H9 (cell line): ENCODE data around the gene PGM3. TPM values are rescaled to one million over a fixed set of nuclear protein-coding genes. Genes with fewer than 3 reads are reported as not detected.

Experiments
- DNase-seq: peaks from one replicate; pipeline ENCODE4 v3.0.0-alpha.2; 2017
- H2AFZ ChIP-seq: one replicate; pipeline ENCODE4 v1.6.1; 2013; ENCODE audit warnings: mild to moderate bottlenecking, low read length, control low read depth, moderate library complexity
- H2AK5ac ChIP-seq: 2 replicates; pipeline ENCODE4 v1.6.1; 2013; ENCODE audit warnings: low read length, control low read depth, mixed read lengths; ENCODE audit not compliant: insufficient read length
- H2BK120ac ChIP-seq: one replicate; pipeline ENCODE4 v1.6.1; 2013; ENCODE audit warnings: low read depth, mild to moderate bottlenecking, low read length, control low read depth, inconsistent platforms; ENCODE audit not compliant: poor library complexity, severe bottlenecking
- H2BK12ac ChIP-seq: 2 replicates; pipeline ENCODE4 v1.6.1; 2013; ENCODE audit warnings: low read length, control low read depth, mixed read lengths, low read depth; ENCODE audit not compliant: insufficient read length
- H2BK15ac ChIP-seq: 2 replicates; pipeline ENCODE4 v1.6.1; 2013; ENCODE audit warnings: low read depth, low read length, control low read depth
- H2BK20ac ChIP-seq: one replicate; pipeline ENCODE4 v1.6.1; 2013; ENCODE audit warnings: low read depth, mild to moderate bottlenecking, low read length, control low read depth, inconsistent platforms; ENCODE audit not compliant: poor library complexity, severe bottlenecking
- H2BK5ac ChIP-seq: 2 replicates; pipeline ENCODE4 v1.6.1; 2013; ENCODE audit warnings: low read length, control low read depth, mixed read lengths; ENCODE audit not compliant: insufficient read length
- H3K14ac ChIP-seq: 2 replicates; pipeline ENCODE4 v1.6.1; 2013; ENCODE audit warnings: low read length, control low read depth; ENCODE audit not compliant: insufficient read depth
- H3K18ac ChIP-seq: 2 replicates; pipeline ENCODE4 v1.6.1; 2013; ENCODE audit warnings: low read depth, mild to moderate bottlenecking, mixed read lengths, low read length, control low read depth; ENCODE audit not compliant: insufficient read length
- H3K23ac ChIP-seq: 2 replicates; pipeline ENCODE4 v1.6.1; 2013; ENCODE audit warnings: low read length, control low read depth, mixed read lengths, low read depth; ENCODE audit not compliant: insufficient read length
- H3K23me2 ChIP-seq: 2 replicates; pipeline ENCODE4 v1.6.1; 2013; ENCODE audit warnings: low read depth, mild to moderate bottlenecking, mixed read lengths, low read length, control low read depth; ENCODE audit not compliant: insufficient read length, poor library complexity, severe bottlenecking
- H3K27ac ChIP-seq: 2 replicates; pipeline ENCODE4 v1.5.1; 2013; ENCODE audit warnings: low read length, control low read depth, mixed read lengths, low read depth; ENCODE audit not compliant: insufficient read length
- H3K27me3 ChIP-seq: 2 replicates; pipeline ENCODE4 v1.6.1; 2013; ENCODE audit warnings: low read length, control low read depth, inconsistent platforms; ENCODE audit not compliant: insufficient read depth
- H3K4ac ChIP-seq: 2 replicates; pipeline ENCODE4 v1.6.1; 2013; ENCODE audit warnings: low read depth, mild to moderate bottlenecking, control low read depth, inconsistent platforms, low read length, moderate library complexity
- H3K4me1 ChIP-seq: 2 replicates; pipeline ENCODE4 v1.6.1; 2013; ENCODE audit warnings: low read length, control low read depth, inconsistent platforms; ENCODE audit not compliant: insufficient read depth
- H3K4me2 ChIP-seq: 2 replicates; pipeline ENCODE4 v1.6.1; 2013; ENCODE audit warnings: low read length, control low read depth, mixed read lengths; ENCODE audit not compliant: insufficient read length, insufficient read depth
- H3K56ac ChIP-seq: 2 replicates; pipeline ENCODE4 v1.6.1; 2013; ENCODE audit warnings: low read depth, mild to moderate bottlenecking, mixed read lengths, low read length, control low read depth; ENCODE audit not compliant: insufficient read length
- H3K79me1 ChIP-seq: 2 replicates; pipeline ENCODE4 v1.6.1; 2013; ENCODE audit warnings: low read depth, mild to moderate bottlenecking, moderate library complexity, low read length, control low read depth, inconsistent platforms; ENCODE audit not compliant: insufficient read depth, poor library complexity, severe bottlenecking
- H3K79me2 ChIP-seq: 2 replicates; pipeline ENCODE4 v1.6.1; 2013; ENCODE audit warnings: low read length, control low read depth, inconsistent platforms; ENCODE audit not compliant: insufficient read depth
- H3K9ac ChIP-seq: 2 replicates; pipeline ENCODE4 v1.6.1; 2013; ENCODE audit warnings: low read length, control low read depth, mixed read lengths; ENCODE audit not compliant: insufficient read length; ENCODE audit errors: extremely low read depth
- H3K9me3 ChIP-seq: one replicate; pipeline ENCODE4 v1.6.1; 2013; ENCODE audit warnings: low read depth, low read length, inconsistent platforms; ENCODE audit not compliant: control insufficient read depth
- H3T11ph ChIP-seq: one replicate; pipeline ENCODE4 v1.6.1; 2013; ENCODE audit warnings: mild to moderate bottlenecking, low read length, control low read depth, inconsistent platforms
- H4K20me1 ChIP-seq: one replicate; pipeline ENCODE4 v1.6.1; 2013; ENCODE audit not compliant: control insufficient read depth, insufficient read length, insufficient read depth
- H4K5ac ChIP-seq: 2 replicates; pipeline ENCODE4 v1.6.1; 2013; ENCODE audit warnings: low read depth, mild to moderate bottlenecking, mixed read lengths, low read length, control low read depth; ENCODE audit not compliant: insufficient read length
- H4K8ac ChIP-seq: replicated peaks from 2 replicates; pipeline ENCODE4 v1.6.1; 2013; ENCODE audit warnings: low read length, control low read depth, mixed read lengths, low read depth; ENCODE audit not compliant: insufficient read length
- H4K91ac ChIP-seq: 2 replicates; pipeline ENCODE4 v1.6.1; 2013; ENCODE audit warnings: low read depth, mild to moderate bottlenecking, moderate library complexity, mixed read lengths, low read length, control low read depth; ENCODE audit not compliant: insufficient read length
- H3K27ac Mint-ChIP-seq, 3 experiments: 2 replicates in 2 of 3; 3 replicates in 1 of 3; pipeline ENCODE4 v1.8.0; 2020 to 2021; ENCODE audit warnings: mixed read lengths in 3 of 3, mild to moderate bottlenecking in 1 of 3, moderate library complexity in 1 of 3
- H3K27me3 Mint-ChIP-seq: 2 replicates; pipeline ENCODE4 v1.8.0; 2021; ENCODE audit warnings: low read depth, mild to moderate bottlenecking, moderate library complexity, mixed read lengths
- H3K36me3 Mint-ChIP-seq, 3 experiments: 2 replicates in 2 of 3; 3 replicates in 1 of 3; pipeline ENCODE4 v1.8.0; 2020 to 2021; ENCODE audit warnings: low read depth in 3 of 3, mixed read lengths in 3 of 3; ENCODE audit not compliant: insufficient read depth in 1 of 3
- H3K4me1 Mint-ChIP-seq, 2 experiments: 2 replicates each; pipeline ENCODE4 v1.8.0; 2020; ENCODE audit warnings: mixed read lengths in 2 of 2
- H3K4me3 Mint-ChIP-seq, 2 experiments: 2 replicates in 1 of 2; 3 replicates in 1 of 2; pipeline ENCODE4 v1.8.0; 2020 to 2021; ENCODE audit warnings: mild to moderate bottlenecking in 2 of 2, mixed read lengths in 2 of 2, moderate library complexity in 1 of 2
- H3K9me3 Mint-ChIP-seq, 2 experiments: 2 replicates in 1 of 2; 3 replicates in 1 of 2; pipeline ENCODE4 v1.8.0; 2020; ENCODE audit warnings: mild to moderate bottlenecking in 2 of 2, mixed read lengths in 2 of 2, moderate library complexity in 1 of 2
- WGBS: extraction: QIAGEN DNeasy Blood & Tissue Kit; methylation state at CpG from one replicate; pipeline ENCODE4 v1.1.7; 2013; ENCODE audit warnings: missing lambda C conversion rate, low lambda C conversion rate, mixed read lengths; ENCODE audit not compliant: insufficient read length; ENCODE audit errors: extremely low coverage; 5-methylcytosine and 5-hydroxymethylcytosine counted together
- total RNA-seq: library from RNA; stranded (reverse); gene quantifications from 2 replicates; pipeline ENCODE4 v1.2.1, GENCODE V29; 2021
- TF ChIP-seq, protein P1 (sequence below): fragments of 200-600 bp; sonication (generic); conservative IDR thresholded peaks from 3 replicates; pipeline ENCODE4 v1.8.0; 2021; ENCODE audit warnings: antibody characterized with exemption, mild to moderate bottlenecking

The PGM3 gene
- total RNA-seq, 1 experiment from 2014 or later = 69.3 TPM

- Histone ChIP-seq H2BK5ac (no peak overlapping the region), H2BK15ac (no peak overlapping the region), H3K9me3 (no peaks in the 10 kb centered on the region), H3K27me3 (no peaks in the 10 kb centered on the region), H4K20me1 (no peaks in the 10 kb centered on the region), H2BK120ac (no peak overlapping the region), H3K23me2 (no peaks in the 10 kb centered on the region), H3K9ac (no peak overlapping the region), H3K4ac (no peak overlapping the region), H2AK5ac (no peak overlapping the region), H4K91ac (no peak overlapping the region), H3K4me2 (no peak overlapping the region), H3K14ac (no peak overlapping the region), H3K79me2 (no peaks in the 10 kb centered on the region), H3K79me1 (no peaks in the 10 kb centered on the region), H3K27ac (no peak overlapping the region), H3K23ac (no peak overlapping the region), H2BK12ac (no peak overlapping the region), H3K56ac (no peak overlapping the region), H3K18ac (no peak overlapping the region), H2BK20ac (no peak overlapping the region), H3T11ph (no peak overlapping the region), H4K8ac (no peak overlapping the region), H2AFZ (no peak overlapping the region), H3K4me1 (no peaks in the 10 kb centered on the region; the same call in 1 of the 2 replicates), H4K5ac (no peak overlapping the region)
- TF ChIP-seq, protein P1, sequence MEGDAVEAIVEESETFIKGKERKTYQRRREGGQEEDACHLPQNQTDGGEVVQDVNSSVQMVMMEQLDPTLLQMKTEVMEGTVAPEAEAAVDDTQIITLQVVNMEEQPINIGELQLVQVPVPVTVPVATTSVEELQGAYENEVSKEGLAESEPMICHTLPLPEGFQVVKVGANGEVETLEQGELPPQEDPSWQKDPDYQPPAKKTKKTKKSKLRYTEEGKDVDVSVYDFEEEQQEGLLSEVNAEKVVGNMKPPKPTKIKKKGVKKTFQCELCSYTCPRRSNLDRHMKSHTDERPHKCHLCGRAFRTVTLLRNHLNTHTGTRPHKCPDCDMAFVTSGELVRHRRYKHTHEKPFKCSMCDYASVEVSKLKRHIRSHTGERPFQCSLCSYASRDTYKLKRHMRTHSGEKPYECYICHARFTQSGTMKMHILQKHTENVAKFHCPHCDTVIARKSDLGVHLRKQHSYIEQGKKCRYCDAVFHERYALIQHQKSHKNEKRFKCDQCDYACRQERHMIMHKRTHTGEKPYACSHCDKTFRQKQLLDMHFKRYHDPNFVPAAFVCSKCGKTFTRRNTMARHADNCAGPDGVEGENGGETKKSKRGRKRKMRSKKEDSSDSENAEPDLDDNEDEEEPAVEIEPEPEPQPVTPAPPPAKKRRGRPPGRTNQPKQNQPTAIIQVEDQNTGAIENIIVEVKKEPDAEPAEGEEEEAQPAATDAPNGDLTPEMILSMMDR = no peak
- no peak overlapping the region for H3K27ac Mint-ChIP-seq
- peaks cover 5 to 10% (median 8%) of the 10 kb centered on the region in 3 experiments; a peak in 6 of 7 replicates for H3K36me3 Mint-ChIP-seq
- no peaks in the 10 kb centered on the region; a peak in 1 of 5 replicates for H3K9me3 Mint-ChIP-seq
- WGBS = no CpG with 5 or more reads among the region's 4 CpGs
- no peaks in the 10 kb centered on the region for H3K27me3 Mint-ChIP-seq
- DNase-seq = no peak
- H3K4me1 Mint-ChIP-seq = no peaks in the 10 kb centered on the region
- no peak overlapping the region for H3K4me3 Mint-ChIP-seq
Measured at GRCh38 chr6:83202031-83202430, 9.0 kb upstream of the PGM3 start.
